NAMALWA (cell line): Measurements from ENCODE around the gene MYL4.
"Not testable (repeated sequence)": the region's sequence is repeated elsewhere in the genome, so short reads cannot be mapped to it uniquely, and the experiment has no call there.

Source experiments
- DNase-seq: peaks from one replicate; pipeline ENCODE4 v3.0.0-alpha.2; 2015; ENCODE audit warnings: low spot score

Gene MYL4

DNA sequence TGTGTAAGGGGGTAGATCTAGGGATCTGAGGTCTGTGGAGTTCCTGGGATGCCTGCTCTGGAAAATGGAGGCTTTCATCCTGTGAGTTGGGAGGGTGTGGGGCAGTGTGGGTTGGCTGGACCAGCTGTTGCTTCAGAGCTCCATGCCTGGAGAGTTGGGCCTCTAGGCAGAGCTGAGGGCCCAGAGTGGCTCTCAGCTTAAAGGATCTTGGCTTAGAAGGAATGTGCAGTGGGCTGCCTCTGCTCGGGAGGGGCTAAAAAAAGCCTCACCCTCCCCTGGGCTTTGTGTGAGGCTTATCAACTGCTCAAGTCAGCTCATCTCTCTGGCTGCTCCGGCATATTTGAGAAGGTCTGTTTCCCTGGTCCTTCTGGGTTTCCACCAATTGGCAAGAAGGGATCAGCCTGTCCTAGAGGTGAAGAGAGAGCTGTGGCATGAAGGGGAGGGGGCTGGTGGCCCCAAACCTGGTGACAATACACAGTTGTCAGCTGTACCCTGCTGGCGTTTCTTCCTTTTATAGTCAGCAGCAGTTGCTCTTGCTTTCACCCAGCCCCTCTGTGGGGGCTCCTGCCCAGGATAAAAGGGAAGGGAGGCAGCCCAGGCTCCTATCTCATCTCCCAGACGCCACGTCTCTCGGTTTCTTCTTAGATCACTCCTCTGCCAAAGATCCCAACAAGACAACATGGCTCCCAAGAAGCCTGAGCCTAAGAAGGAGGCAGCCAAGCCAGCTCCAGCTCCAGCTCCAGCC is at the start of gene MYL4:
Gene MYL4, plus strand, starts transcription at position 605 of the 745 bp plus-strand sequence. Its CDS starts 75 bp downstream, at position 680.
- no peak for DNase-seq

DNA sequence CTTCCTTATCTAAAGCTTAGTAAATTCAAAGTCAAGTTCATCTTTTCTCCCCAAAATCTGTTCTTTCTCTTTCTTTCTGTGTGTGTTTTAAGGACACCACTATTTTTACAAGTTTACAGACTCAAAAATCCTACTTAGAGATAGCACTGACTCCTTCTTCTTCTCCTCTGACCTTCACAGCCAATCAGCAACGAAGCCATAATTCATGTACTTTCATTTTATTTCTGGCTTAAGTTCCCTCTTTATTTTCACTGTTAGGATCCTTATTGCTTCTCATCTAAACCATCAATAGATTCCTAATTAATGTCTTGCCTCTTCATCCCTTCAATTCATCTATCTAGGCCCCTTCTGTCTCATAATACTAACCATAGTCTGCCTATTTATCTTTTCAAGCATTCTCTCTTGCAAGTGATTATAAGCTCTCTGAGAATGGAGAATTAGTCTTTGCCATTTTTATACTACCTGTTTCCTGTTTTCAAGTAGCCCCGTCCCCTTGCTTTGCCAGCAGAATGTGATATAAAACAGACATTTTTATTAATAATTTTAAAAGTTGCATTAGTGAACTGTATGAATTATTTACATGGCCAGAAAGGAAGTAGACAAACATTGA is 47.0 kb upstream of the MYL4 start:
- DNase-seq = peak; percentile 13

DNA sequence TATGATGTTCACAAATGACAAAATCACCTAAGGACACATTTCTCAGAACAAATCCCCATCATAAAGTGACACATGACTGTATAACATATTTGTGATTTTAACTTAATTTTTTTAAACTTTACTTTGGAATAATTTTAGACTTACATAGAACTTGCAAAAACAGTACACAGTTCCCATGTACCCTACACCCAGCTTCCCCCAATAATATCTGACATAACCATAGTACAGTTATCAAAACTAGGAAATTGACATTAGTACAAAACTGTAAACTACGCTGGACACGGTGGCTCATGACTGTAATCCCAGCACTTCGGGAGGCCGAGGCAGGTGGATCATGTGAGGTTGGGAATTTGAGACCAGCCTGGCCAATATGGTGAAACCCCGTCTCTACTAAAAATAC is 44.9 kb upstream of the MYL4 start:
- DNase-seq = no peak

DNA sequence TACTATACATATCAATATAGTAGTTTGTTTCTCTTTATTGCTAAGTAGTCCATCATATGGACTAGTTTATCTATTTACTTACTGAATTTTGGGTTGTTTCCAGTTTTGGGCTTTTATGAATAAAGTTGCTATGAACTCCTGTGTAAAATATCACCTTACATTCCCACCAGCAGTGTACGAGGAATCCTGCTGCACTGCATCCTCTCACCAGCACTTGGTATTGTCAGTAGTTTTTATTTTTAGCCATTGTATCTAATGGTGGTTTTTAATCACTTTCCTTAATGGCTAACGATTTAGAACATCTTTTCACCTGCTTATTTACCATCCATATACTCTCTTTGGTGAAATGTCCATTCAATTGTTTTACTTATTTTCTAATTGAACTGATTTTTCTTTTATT is 44.0 kb upstream of the MYL4 start:
- no peak for DNase-seq

- not testable (repeated sequence) for DNase-seq
These were observed 42.3 kb upstream of the MYL4 start for GRCh38 chr17:47166854-47167253.

GRCh38 chr17:47168896-47169295 is 40.3 kb upstream of the MYL4 start:
- DNase-seq = not testable (repeated sequence)

DNA sequence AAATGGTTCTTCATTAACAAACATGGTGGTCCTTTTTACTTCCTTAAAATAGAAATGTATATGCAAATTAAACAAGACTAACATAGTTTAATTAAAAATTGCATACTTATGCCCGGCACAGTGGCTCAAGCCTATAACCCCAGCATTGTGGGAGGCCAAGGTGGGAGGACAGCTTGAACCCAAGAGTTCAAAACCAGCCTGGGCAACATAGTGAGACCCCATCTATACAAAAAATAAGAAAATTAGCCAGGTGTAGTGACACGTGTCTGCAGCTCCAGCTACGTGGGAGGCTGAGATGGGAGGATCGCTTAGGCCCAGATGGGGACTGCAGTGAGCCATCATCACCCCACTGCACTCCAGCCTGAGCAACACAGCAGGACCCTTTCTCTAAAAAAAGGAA is 38.4 kb upstream of the MYL4 start:
- DNase-seq = no peak

DNA sequence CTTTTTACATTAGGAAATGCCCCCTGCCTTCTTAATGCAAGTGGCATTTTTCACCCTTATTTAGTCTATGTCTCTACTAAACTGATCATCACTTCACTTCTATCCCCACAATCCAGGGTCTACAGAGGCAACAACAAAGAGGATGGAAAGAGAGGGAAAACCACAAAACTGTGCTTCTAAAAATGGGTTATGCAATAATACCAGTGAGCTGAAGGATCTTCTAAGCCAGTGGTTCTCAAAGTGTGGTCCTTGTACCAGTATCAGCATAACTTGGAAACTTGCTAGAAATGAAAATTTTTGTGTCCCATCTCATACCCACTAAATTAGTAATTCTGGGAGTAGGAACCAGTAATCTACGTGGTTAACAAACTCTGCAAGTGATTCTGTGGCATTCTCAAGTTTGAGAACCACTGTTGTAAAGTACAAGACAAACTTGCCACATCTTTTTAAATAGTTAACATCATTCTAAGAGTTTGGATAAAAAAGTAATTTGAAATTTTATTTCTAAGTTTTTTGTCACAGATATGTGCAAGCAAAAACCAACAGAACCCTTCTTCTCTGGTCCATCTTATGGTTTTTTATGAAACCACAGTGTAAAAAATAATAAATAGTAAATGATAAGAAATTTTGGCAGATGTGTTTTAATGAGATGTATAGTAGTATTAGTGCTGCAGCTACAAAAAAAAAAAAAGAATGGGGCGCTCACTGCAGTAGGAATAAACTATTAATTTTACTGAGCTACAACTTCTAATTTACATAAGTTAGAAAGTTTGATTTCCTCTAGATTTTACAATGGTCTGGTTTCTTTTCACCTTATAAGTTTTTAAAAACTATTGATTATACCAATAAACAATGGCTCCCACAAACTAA is 36.2 kb upstream of the MYL4 start:
- no peak for DNase-seq

DNA sequence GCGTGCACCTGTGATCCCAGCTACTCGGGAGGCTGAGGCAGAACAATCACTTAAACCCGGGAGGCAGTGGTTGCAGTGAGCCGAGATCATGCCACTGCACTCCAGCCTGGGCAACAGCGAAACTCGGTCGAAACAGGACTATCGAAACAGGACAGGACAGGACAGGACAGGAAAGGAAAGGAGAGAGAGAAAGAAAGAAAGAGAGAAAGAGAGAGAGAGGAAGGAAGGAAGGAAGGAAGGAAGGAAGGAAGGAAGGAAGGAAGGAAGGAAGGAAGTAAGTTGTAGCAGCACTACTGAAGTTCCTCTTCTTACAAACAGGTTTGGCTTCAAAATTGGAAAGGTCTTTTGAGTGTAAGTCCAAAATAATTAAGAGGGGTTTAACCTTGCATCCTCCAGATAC is 34.3 kb upstream of the MYL4 start:
- DNase-seq = not testable (repeated sequence)

DNA sequence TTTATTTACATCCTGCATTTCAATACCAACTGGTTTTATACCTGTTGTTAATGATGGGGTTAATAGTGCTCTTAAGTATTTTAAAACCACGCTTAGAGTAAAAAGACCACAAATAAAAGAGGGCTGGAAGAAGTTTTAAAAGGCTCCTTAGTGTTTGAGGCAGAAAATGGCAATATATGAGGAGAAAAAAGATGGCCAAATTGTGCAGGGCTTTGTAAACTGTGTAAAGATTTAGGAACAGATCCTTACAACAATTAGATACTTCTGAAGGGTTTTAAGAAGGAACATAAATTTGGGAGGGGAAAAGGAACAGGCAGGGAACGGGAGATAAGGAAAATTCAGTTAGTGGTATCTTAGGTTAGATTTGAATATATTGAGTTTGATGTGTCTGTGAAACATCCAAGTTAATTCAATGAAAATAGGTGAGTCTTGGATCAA is 32.7 kb upstream of the MYL4 start:
- no peak for DNase-seq

DNA sequence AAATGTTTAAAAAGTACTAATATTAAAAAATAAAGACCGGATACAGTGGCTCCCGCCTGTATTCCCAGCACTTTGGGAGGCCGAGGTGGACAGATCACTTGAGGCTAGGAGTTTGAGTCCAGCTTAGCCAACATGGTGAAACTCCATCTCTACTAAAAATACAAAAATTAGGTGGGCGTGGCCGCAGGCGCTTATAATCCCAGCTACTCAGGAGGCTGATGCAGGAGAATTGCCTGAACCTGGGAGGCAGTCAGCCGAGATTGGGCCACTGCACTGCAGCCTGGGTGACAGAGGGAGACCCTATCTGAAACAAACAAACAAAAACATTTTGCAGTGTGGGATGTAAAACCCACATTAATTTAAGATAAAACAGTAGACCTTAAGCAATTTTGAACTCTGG is 31.9 kb upstream of the MYL4 start:
- no peak for DNase-seq

DNA sequence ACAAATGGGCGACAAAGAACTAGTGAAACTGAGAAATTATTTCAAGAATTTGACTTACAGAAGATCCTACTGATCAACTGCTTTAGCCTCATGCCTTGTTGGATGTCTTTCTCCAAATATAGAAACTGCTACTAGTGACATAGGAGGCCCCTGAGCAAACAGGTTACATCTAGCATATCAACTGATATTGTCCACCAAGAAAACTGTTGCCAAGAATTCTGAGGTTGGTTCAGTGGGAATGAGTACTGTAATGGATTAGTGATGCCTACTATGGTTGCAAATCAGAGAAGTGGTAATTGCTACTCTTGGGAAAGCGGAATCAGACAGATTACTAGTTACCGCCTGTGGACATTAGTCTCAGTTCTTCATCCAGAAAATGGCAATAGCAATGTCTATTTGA is 30.0 kb upstream of the MYL4 start:
- DNase-seq = no peak

DNA sequence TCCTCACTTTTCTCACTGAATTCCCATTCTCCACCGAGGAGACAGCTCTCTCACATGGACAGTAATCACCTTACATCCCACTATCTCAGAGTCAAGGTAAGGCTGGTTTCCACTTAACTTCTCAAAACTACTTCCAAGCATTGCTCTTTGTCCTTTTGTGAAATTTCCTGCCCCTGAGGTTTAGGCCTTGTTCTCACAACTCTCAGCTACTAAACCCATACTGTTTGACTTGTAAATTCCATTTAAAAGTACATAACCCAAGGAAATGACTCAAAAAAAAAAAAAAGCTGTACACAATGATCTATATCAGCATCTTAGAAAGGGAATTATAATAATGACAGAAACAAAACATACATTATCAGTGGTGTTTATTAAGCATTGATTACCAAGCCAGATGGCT is 28.8 kb upstream of the MYL4 start:
- DNase-seq = no peak

DNA sequence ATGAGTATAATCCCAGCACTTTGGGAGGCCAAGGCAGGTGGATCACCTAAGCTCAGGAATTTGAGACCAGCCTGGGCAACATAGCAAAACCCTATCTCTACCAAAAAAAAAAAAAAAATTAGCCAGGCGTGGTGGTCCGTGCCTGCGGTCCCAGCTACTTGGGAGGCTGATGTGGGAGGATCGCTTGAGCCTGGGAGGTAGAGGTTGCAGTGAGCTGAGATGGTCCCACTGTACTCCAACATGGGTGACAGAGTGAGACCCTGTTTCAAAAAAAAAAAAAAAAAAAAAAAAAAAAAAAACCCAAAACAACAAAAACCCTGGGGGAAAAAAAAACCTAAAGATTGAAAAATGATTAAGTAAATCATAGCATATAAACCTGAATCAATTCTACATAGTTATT is 28.2 kb upstream of the MYL4 start:
- DNase-seq = not testable (repeated sequence)

- no peak for DNase-seq
These were observed 24.5 kb upstream of the MYL4 start for GRCh38 chr17:47184681-47185080.

DNA sequence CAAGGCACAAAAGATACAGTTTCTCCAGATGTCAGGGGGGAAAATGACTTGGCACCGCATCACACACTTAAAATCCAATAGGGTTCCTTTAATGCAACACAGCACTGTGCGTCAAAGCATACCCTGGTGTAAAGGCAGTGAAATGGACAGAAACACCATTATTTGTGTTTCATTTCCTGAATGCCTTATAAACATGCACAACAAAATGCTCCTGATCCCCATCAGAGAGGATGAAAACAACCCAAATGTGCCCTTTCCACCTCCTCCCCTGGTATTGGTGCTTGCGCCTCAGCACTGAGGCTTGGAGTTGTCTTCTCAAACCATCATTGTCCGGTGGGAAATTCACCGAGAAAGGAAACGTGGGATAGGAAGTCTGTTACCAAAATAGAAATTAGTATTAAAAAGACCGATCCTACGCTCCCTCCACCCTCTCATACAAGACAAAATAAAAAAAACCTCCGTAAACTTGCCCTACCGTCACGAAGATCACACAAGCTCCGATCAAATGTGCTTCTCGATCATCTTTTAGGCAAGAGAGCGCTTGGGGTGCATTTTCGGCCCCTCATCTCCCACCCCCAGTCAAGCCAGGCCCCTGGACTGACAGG is 20.8 kb upstream of the MYL4 start:
- DNase-seq = peak; percentile 74

GRCh38 chr17:47188876-47189731 is 20.0 kb upstream of the MYL4 start, which contains the start of gene CDC27:
CDC27 (minus strand) TSS chr17:47189295; CDS start chr17:47189172, 123 bp downstream.
- DNase-seq = peak; percentile 100

DNA sequence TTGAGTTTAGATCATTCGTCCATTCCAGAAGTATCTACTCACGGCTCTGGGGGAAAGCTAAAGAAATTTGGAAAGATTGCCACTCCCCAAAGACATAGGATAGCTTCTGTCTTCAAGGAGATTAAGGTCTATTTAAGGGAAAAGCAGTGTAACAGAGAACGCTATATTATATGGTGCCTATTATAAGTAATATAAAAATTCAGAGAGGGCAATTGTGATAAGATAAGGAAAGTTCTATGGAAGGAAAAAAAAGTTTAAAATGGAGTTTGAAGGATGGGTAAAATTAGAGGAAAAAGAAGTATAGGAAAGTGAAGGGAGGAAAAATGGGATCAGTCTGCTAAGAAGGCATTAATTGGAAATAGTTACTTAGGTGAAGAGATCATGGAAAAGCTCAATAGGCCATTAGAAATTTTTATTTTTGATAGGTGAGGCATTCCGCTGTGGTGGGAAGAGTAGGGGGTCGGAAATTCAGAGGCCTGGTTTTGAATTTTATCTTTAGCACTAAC is 19.4 kb upstream of the MYL4 start:
- DNase-seq = no peak

DNA sequence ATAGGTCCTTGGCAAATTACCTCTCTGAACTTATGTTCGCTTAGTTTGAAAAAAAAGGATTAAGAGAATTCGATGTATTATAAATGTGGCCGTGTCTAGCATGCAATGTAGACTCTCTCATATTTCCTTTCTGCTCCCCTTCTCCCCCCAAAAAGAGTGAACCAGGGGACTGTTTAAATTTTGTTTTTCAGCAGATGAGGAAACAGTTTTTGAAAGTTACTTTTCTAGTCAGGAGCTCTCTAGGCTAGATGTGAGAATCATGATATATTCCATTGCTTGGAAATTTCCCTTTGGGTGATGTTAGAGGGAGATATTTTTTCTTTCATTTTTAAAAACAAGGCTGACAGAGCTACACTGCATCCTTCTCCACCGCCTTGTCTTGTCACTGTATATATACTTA is 18.9 kb upstream of the MYL4 start:
- DNase-seq = no peak

DNA sequence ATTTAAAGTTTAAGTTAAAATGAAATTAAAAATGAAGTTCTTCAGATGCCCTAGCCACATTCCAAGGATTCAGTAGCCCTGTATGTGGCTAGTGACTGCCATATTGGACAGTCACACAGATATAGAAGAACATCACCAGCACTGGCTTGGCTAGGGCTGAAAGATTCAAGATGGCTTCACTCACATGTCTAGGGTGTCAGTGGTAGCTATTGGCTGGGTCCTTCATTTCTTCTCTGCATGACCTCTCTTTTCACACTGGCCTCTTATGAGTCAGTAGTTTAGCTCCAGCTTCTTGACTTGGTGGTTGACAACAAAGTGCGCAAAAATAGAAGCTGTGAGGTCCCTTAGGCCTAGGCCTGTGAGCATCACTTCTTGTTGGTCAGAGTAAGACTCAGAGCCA is 18.4 kb upstream of the MYL4 start:
- DNase-seq = no peak

DNA sequence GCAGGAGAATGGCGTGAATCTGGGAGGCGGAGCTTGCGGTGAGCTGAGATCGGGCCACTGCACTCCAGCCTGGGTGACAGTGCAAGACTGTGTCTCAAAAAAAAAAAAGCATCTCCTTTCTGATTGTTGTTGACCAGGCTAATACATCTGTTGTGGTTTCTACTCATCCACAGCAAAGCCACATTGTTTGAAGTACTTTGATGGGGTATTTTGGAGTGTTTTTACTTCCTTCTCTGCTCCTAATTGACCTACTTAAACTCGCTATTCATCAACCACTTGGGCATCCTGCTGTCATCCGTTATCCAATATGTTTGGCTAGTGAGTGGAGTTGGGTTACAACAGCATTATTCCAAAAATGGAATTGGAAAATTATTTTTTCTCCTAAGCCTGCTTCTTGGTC is 16.6 kb upstream of the MYL4 start:
- DNase-seq = peak; percentile 55
